Cardiac muscle cell (in vitro differentiated cells and primary cell): ENCODE results near the gene WAS. TPM values are rescaled to one million over a fixed set of nuclear protein-coding genes. Genes with fewer than 3 reads are reported as not detected.
A peak's percentile ranks its signal among the peaks of the same experiment; 100 is the strongest.
"Not testable (repeated sequence)": the region's sequence is repeated elsewhere in the genome, so short reads cannot be mapped to it uniquely, and the experiment has no call there.

Source experiments
- DNase-seq, 2 donors: peaks; one replicate each; pipeline versions ENCODE4 v3.0.0 to v3.0.0-alpha.2; 2010 to 2017; ENCODE audit warnings: low read depth in 1 of 2, low spot score in 1 of 2
- H3K27ac ChIP-seq: fragments of 200-600 bp; sonication (generic); 2 replicates; pipeline ENCODE4 v1.5.1; 2016
- H3K27me3 ChIP-seq: fragments of 200-600 bp; sonication (generic); 2 replicates; pipeline ENCODE4 v1.6.0; 2016; ENCODE audit warnings: control low read depth
- H3K36me3 ChIP-seq: fragments of 200-600 bp; sonication (generic); 2 replicates; pipeline ENCODE4 v1.5.1; 2016; ENCODE audit warnings: control low read depth
- H3K4me1 ChIP-seq: fragments of 200-600 bp; sonication (generic); 2 replicates; pipeline ENCODE4 v1.8.1; 2017; ENCODE audit warnings: low read depth, mild to moderate bottlenecking, mixed run types
- H3K4me3 ChIP-seq: fragments of 200-600 bp; sonication (generic); 2 replicates; pipeline ENCODE4 v1.5.1; 2016; ENCODE audit warnings: mild to moderate bottlenecking
- H3K9me3 ChIP-seq: fragments of 200-600 bp; sonication (generic); 2 replicates; pipeline ENCODE4 v1.5.1; 2017; ENCODE audit warnings: low read depth, mild to moderate bottlenecking, control low read depth
- polyA plus RNA-seq: library from polyadenylated mRNA; unstranded; fragments of >200 nt; fragmentation: Nextera tagmentation; extraction: Ambion mirVana; gene quantifications from 2 replicates; pipeline ENCODE4 v1.2.1, GENCODE V29; 2016
- total RNA-seq: library from RNA; depleted of rRNA; stranded (reverse); fragments of >200 nt; gene quantifications from 2 replicates; pipeline ENCODE4 v1.2.3, GENCODE V29; 2016
- TF ChIP-seq, protein P1 (sequence below): IDR thresholded peaks from 2 replicates; pipeline ENCODE4 v1.5.1; 2012; ENCODE audit warnings: low read depth, mild to moderate bottlenecking, low read length

The WAS gene
- total and polyA plus RNA-seq, 2 experiments from 2014 or later, result 1.7 to 1.9 TPM

- Histone ChIP-seq H3K4me1 (no peaks in the 10 kb centered on the region), H3K4me3 (no peak overlapping the region), H3K27me3 (no peaks in the 10 kb centered on the region), H3K9me3 (no peaks in the 10 kb centered on the region), H3K36me3 (no peaks in the 10 kb centered on the region), H3K27ac (no peak overlapping the region)
- TF ChIP-seq, protein P1, sequence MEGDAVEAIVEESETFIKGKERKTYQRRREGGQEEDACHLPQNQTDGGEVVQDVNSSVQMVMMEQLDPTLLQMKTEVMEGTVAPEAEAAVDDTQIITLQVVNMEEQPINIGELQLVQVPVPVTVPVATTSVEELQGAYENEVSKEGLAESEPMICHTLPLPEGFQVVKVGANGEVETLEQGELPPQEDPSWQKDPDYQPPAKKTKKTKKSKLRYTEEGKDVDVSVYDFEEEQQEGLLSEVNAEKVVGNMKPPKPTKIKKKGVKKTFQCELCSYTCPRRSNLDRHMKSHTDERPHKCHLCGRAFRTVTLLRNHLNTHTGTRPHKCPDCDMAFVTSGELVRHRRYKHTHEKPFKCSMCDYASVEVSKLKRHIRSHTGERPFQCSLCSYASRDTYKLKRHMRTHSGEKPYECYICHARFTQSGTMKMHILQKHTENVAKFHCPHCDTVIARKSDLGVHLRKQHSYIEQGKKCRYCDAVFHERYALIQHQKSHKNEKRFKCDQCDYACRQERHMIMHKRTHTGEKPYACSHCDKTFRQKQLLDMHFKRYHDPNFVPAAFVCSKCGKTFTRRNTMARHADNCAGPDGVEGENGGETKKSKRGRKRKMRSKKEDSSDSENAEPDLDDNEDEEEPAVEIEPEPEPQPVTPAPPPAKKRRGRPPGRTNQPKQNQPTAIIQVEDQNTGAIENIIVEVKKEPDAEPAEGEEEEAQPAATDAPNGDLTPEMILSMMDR, result no peak
- no peak for DNase-seq
Observed at GRCh38 chrX:48649102-48649501, 34.5 kb upstream of the WAS start.

DNA sequence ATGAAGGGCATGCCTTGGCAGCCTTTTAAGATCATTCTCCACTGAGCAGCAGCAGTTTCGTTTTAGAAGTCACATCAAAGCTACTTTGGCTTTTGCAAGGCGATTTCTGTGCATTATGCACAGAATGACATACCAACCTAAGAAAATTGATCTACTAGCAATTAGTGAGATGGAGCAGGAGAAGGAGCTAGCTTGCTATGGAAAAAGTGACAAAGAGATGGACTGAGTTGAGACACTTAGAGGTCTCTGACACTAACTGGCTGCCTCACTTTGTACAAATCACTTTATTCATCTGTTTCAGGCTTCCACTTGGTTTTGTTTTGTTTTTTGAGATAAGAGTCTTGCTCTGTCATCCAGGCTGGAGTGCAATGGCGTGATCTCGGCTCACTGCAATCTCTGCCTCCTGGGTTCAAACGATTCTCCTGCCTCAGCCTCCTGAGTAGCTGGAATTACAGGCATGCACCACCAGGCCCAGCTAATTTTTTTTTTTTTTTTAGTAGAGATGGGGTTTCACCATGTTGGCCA, 31.5 kb upstream of the WAS start:
- H3K27ac ChIP-seq, DNase-seq, H3K4me3 ChIP-seq, H3K9me3 ChIP-seq, H3K27me3 ChIP-seq, H3K4me1 ChIP-seq, H3K36me3 ChIP-seq: not testable (repeated sequence)

DNA sequence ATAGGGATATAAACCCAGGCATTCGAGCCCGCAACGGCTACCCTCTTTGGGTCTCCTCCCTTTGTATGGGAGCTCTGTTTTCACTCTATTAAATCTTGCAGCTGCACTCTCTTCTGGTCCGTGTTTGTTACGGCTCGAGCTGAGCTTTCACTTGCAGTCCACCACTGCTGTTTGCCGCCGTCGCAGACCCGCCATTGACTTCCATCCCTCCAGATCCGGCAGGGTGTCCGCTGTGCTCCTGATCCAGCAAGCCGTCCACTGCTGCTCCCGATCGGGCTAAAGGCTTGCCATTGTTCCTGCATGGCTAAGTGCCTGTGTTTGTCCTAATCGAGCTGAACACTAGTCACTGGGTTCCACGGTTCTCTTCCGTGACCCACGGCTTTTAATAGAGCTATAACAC, 28.9 kb upstream of the WAS start:
- not testable (repeated sequence) for H3K36me3 ChIP-seq, H3K4me1 ChIP-seq, DNase-seq, H3K4me3 ChIP-seq, H3K9me3 ChIP-seq, H3K27me3 ChIP-seq, H3K27ac ChIP-seq

- H3K27me3 ChIP-seq, DNase-seq, H3K36me3 ChIP-seq, H3K4me3 ChIP-seq, H3K9me3 ChIP-seq, H3K4me1 ChIP-seq, H3K27ac ChIP-seq: not testable (repeated sequence)
Observed at GRCh38 chrX:48659686-48660085, 23.9 kb upstream of the WAS start.

GRCh38 chrX:48663241-48663640, 20.4 kb upstream of the WAS start:
- Histone ChIP-seq H3K27ac (no peak overlapping the region), H3K27me3 (no peaks in the 10 kb centered on the region), H3K36me3 (no peaks in the 10 kb centered on the region), H3K4me3 (no peak overlapping the region), H3K4me1 (no peaks in the 10 kb centered on the region), H3K9me3 (no peaks in the 10 kb centered on the region)
- TF ChIP-seq, protein P1, result no peak
- no peak for DNase-seq

GRCh38 chrX:48664156-48664555, 19.4 kb upstream of the WAS start:
- TF ChIP-seq, protein P1, result no peak
- DNase-seq, result no peak
- H3K4me1 ChIP-seq, result no peaks in the 10 kb centered on the region
- H3K4me3 ChIP-seq, result no peak overlapping the region
- no peaks in the 10 kb centered on the region for H3K36me3 ChIP-seq
- H3K9me3 ChIP-seq, result no peaks in the 10 kb centered on the region
- no peaks in the 10 kb centered on the region for H3K27me3 ChIP-seq
- H3K27ac ChIP-seq, result no peak overlapping the region

- Histone ChIP-seq H3K4me3 (no peak overlapping the region), H3K36me3 (no peaks in the 10 kb centered on the region), H3K27ac (no peak overlapping the region), H3K9me3 (no peaks in the 10 kb centered on the region), H3K4me1 (no peaks in the 10 kb centered on the region), H3K27me3 (no peaks in the 10 kb centered on the region)
- DNase-seq, result peak in 1 of 2 donors; percentile 21
- TF ChIP-seq, protein P1, result no peak
Observed at GRCh38 chrX:48665991-48666390, 17.6 kb upstream of the WAS start.
